NCI-H1092 treated with DMSO at 0.1 percent for 48 hours (cell line): ENCODE data around the gene ERO1B.
"Not testable (repeated sequence)": the region's sequence is repeated elsewhere in the genome, so short reads cannot be mapped to it uniquely, and the experiment has no call there.

Experiments
- DNase-seq: peaks from one replicate; lab custom pipeline; 2025; lab: John Stamatoyannopoulos, UW

Gene ERO1B

DNA sequence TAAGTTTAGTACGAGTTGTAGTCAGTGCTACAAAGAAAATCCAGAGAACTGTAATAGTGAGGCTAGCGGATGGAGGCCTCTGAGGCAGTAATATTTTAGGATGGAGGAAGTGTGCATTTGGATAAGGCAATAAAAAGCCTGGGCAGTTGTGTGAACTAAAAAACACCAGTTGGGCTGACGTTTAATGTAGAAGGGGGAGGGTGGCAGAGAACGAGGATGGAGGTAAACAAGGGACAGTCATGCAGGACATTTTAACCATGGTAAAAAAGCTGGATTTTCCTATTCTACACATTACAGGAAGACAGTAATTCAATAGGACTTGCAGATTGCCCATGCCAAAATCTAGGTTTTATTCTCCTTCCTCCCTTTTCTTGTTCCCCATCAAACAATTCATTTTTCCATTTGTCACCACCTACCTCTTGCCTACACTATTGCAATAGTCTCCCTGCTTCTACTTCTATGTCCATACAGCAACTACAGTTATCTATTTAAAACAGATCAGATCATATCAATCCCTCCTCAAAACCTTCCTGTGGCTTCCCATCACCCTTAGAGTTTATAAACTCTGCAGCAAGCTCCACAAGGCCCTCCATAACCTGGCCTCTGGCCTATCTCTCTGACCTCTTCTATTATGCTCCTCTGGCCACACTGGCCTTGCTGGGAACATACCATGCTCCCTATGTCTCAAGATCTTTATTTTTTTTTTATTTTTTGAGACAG, 27.7 kb downstream of the ERO1B start:
- no peak for DNase-seq

DNA sequence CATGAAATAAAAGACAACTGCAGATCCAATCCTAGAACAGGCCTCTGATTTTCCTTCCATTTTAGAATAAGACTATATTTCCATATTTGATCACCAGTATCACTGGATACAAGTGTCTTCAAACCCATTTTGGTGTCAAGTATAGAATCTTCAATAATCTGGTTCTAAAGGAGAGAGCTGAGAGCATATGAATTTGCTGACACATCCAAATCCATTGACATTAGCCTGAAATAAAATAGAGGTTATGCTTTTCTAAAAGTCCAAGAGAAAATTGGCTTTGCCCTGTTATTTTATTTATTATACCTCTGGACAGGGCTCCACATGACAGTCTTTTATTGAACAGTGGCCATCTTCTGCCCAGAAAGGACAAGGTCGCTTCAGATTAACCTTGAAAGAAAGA, 28.6 kb downstream of the ERO1B start:
- DNase-seq, result no peak

DNA sequence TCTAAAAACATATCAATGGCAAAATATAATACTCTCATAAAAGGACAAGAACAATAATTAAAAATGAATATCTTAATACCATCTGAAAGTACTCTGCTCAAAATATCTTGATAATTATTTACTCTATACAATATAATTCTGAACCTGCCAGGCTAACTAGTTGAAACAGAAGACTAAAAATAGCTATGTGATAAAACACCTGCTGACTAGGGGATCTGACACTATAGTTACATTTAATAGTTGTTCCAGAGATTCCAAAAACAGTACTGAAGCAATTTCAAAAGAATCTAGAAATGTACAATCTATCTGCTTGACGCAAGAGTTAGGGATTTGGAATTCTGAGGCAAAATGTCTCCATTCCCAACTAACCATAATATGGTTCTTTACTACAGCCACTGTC, 30.2 kb downstream of the ERO1B start:
- no peak for DNase-seq

DNA sequence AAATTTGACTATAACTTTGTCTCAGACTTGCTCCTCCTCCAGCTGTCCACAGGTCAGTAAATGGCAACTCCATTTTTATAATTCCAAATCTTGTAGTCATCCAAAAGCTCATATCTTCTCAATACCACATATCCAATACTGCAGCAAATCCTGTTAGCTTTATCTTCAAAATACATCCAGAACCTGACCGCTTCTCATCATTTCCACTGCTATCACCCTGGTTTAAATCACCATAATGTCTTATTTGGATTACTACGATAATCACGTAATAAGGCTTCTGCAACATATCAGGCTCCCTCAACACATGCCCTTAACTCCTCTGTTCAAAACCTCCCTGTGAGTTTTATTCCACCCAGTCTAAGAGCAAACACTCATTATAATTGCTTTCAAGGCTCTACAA, 34.5 kb downstream of the ERO1B start:
- no peak for DNase-seq

DNA sequence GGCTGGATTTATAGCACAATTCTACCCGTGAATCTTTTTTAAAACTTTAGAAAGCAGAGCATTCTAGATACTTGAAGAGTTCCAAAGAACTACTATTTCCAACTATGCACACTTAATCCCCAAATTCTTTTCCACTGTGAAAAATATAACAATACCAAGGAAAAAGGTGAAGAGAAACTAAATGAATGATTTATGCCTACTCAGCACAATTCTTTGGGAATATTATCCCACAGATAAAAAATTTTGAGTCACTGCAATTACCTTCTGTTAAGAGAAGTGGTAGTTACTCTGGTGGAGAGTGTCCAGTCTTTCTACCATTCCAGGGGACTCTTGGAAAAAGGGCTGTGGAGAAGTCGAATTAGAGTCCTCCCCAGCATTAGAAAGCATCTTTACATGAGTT, 39.2 kb downstream of the ERO1B start:
- DNase-seq, result no peak

DNA sequence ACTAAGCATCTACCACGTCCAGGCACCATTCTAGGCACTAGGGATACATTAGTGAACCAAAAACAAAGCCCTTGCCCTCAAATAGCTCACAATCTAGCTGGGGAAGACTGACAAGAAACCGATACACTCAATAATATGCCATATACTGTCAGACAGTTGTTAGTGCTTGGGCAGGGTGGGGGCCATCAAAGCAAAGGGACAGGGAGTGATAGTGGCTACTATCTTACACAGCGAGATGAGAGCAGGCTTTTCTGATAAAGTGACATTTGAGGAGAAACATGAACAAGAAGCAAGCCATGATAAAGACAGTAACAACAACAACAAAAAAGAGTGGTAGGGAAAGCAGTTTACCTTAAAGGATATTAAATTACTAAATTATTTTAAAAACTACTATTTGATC, 41.1 kb downstream of the ERO1B start:
- DNase-seq, result no peak

DNA sequence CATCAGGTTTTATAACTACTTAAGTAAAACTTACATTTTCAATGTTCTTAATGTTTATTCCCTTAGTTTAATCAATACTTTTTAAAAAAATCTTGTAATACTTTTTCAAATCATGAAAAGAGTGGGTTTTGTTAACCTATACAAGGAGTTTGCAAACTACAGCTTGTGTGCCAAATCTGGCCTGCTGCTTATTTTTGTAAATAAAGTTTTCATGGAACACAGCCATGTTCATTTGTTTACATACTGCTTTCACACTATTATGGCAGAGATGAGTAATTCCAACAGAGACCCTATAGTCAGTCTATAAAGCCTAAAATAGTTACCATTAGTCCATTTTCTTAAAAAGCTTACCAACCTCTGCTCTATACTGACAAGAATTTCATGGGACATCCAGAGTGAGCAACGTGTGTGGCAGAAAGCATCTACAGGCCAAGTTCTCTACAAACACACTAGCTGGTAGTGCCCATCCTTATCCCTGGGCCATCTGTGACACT, 42.6 kb downstream of the ERO1B start:
- DNase-seq, result no peak

DNA sequence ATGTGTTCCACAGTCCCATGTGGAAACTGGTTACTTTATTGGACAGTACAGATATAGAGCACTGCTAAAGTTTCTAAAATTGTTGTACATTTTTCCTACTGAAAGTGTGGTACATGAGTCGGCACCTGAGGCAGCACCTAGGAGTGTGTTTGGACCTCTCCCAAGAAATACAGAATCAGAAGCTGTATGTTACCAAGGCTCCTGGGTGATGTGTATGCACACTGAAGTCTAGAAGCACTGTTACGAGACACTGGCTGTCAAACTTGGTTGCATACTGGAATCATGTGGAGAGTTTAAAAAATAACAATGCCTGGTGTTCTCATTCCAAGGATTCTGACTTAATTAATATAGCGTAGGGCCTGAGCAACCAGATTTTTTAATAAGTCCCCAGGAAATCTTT, 46.6 kb downstream of the ERO1B start:
- DNase-seq, result no peak

DNA sequence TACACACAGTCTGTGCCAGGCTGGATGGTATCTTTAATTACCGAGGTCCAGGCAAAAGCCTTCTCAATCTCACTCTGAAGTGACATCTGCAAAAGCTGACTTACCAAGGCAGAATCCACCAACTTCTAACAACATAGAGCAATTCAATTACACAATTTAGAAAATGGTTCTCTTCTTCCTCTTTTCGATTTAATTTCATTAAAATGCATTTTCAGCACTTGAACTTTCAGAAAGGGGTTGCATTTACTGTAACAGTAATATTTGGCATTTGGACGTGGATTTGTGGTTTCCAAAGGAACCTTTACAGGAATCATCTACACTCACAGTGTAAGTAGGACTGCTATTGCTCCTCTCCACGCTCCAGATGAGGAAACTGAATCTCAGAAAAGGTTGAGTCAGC, 53.3 kb downstream of the ERO1B start:
- no peak for DNase-seq

DNA sequence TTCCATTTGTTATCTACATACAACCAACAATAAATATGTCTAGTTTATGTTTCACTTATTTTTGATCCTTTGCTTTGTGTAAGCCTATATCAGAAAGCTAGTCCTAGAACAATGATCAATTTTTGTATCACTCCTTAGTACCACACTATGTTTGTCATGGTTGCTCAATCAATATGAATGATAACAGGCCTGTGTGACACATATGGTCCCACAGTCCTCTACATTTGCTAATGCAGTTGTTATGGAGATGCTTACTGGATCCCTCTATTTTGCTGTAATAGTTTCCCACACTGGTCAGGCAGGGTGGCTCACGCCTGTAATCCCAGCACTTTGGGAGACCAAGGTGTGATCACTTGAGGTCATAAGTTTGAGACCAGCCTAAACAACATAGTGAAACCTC, 59.1 kb downstream of the ERO1B start:
- DNase-seq, result no peak

DNA sequence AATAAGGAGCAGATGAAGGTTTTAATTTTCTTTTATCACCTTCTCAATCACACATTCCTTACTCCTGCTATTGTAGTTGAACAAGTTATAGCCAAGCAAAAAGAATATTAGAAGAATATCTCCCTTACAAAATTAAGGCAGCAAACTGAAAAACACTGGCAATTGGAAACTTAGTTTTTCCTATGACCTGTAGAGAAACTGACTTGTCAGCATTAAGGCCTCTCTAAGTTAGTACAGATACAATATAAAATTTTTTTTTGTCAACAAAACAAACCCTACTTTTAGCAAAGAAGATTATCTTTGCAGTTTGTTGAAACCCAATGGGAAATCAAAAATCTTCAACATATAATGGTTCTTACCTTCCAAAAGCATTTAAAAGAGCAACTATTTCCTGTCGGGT, 61.3 kb downstream of the ERO1B start:
- DNase-seq, result no peak

DNA sequence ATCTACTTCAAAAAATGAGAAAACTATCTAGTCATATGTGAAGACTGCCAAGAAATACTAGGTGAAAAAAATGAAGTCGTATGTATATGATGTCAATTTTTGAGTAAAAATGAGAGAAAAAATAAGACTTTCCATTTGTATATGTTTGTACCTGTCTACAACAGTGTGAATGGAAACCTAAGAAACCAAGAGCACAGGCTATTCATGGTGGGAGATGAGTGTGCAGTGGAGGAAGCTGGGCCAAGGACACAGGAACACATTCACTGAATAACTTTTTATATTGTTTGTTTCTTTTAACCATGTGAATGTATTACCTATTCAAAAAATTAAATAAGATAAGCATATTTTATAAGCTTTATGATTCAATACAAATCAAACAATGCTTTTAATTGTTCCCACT, 67.0 kb downstream of the ERO1B start:
- no peak for DNase-seq

DNA sequence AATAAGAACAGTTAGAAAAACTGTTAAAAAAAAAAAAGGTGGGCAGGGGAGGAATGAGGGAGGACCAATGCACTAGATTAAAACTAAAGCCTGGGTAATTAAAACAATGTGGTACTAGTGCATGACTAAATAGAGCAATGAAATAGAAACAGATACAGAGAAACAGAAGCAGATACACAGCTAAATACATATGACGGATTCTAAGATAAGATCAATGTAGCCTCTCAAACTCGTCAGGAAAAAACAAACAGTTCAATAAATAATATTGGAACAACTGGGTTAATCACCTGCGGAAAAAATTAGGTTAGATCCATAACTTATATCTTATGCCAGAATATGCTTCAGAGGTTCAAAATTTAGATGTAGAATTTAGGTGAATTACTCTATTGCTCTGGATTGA, 68.2 kb downstream of the ERO1B start:
- no peak for DNase-seq

DNA sequence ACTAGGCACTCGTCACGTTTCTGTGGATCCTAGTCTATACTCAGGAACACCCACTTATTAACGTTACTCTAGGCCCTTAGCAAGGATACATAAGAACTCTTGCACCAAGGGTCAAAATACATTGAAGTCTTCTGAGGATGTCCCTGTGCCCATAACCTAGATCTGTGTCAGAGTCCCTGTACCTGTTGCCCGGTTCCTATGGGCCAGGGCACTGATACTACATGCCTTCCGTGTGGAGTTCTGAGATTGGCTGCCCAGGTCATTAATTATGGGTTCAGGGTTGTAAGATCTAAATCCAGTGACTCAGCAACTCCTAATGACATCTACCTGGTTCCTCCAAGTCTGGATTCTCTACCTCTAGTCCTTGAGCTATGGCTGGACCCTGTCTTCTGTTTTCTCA, 69.9 kb downstream of the ERO1B start:
- no peak for DNase-seq

DNA sequence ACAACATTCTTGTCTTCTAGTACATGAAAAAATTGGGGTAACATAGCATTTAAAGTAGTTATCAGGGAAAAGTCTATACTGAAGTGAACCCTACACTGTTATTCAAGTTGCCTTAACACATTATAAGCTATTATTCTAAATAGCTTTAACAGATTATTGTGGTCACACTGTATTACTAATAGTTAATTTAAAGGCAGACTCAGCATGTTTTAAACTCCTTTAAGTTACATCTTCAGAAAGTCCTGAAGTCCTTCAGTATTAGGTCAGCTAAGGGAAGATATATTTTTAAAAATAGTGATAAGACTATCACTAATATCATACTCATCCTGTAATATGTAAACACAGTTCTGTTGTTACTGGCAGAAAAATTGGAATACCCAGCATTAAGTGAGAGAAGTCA, 72.0 kb downstream of the ERO1B start:
- DNase-seq, result no peak

DNA sequence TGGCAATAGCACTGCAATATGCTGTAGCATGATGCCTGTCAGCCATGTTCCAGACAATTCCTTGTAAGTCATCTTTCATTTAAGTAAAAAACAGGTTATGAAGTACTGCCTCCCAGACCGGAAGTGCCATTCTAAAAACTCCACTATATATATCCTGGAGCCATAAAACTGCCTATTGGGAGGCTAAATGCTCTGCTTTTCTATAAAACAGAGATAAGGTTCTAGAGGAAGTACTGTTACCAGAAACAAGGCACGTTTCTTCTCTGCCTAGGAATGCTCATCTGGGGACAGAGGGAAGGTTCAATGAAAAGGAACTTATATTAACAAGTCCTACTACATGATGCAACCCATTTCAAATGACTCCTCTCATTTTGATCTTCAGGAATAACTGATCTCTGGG, 72.6 kb downstream of the ERO1B start:
- DNase-seq, result no peak

DNA sequence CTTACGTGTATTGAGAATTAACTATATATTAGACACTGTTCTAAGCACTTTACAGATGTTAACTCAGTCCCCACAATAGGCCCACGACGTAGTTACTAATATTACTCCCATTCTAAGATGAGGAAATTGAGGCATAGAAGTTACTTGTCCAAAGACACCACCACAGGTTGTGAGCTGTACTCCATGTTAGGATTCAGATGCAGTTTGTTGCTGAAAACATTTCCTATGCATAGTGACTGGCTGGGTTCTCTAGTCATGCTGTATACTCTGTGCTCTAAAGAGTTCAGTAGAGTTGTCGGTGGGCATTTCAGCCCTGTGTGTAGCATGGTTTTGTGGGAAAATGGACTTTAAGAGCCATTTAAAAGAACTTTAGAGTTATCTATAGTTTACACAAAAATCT, 74.2 kb downstream of the ERO1B start:
- DNase-seq, result no peak

DNA sequence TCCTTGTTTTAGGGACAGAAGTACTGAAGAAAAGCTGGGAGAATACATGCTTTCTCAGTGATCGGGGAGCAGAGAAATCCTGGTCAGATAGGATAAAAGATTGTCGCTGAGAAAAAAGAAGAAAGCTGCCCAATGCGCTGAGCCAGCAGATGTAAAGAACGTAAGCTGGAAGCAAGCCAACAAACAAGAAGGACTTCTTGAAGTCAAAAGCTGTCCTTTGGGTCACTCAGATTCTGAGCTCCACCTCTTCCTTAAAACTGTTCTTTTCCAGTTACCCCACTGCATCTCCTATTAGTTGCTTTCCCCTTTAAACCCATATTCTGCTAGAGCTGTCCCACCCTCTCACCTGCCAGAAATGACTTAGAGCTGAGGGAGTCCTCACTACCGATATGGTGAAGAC, 74.6 kb downstream of the ERO1B start:
- no peak for DNase-seq

DNA sequence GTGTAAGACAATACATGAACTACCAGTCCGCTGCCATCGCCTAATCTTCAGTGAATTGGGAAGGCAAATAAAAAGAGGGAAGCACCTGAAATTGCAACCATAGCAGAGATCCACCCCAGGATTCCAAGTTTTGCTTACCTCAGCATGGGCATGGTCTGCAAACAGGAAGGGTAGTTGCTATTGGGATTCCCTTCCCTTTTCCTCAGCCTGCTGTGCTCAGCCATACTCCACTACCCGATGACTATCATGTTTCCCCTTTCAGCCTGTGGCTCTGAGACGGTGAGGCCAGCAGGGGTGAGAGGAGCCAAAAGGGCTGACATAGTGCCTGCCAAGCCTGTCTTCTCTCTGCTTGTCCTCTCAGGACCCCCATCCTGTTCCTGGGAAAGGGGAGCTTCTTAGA, 75.2 kb downstream of the ERO1B start:
- no peak for DNase-seq

DNA sequence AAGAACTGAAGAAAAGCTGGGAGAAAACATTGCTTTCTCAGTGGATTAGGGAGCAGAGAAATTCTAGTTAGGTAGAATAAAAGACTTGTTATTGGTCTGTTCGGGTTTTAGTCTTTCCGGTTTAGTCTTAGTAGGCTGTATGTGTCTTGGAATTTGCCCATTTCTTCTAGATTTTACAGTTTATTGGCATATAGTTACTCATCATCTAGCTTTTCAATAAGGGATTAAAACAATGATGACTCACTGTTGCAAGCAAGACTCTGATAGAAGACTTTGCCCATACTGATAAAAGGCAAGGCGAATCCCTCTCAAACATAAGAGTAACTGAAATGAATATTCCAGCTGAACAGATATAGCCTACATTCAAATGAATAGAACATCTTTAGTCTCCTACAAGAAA, 77.1 kb downstream of the ERO1B start:
- no peak for DNase-seq

DNA sequence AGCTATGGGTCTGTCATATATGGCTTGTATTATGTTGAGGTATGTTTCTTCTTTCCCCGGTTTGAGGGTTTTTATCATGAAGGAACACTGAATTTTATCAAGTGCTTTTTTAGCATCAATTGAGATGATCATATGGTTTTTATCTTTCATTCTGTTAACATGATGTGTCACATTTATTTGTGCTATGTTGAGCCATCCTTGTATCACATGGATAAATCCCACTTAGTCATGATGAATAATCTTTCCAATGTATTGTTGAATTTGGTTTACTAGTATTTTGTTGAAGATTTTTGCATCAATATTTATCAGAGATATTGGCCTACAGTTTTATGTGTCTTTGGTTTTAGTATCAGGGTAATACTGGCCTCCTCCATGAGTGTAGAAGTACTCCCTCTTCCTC, 77.7 kb downstream of the ERO1B start:
- DNase-seq, result no peak

DNA sequence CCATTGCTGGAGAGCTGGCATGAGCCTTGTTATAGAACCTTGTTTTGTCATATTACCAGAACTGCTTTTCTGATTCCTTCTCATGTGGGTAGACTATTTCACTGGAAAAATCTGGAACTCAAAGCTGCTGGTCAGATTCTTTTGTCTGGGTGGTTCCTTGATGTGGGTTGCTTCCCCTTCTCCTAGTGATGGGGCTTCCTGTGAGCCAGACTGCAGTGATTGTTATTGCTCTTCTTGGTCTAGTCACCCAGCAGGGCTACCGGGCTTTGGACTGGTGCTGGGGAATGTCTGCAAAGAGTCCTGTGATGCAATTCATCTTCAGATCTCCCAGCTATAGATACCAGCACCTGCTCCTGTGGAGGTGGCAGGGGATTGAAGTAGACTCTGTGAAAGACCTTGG, 80.0 kb downstream of the ERO1B start:
- DNase-seq, result no peak

DNA sequence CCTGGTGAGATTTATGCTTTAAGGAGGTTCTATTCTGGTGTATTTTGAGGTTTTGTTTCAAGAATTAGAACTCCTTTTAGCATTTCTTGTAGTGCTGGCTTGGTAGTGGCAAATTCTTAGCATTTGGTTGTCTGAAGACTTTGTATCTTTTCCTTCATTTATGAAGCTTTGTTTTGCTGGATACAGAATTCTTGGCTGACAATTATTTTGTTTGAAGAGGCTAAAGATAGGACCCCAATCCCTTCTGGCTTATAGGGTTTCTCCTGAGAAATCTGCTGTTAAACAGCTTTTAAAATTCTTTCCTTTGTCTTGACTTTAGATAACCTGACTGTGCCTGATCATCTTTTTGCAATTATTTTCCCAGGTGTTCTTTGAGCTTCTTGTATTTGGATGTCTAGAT, 80.8 kb downstream of the ERO1B start:
- DNase-seq, result no peak

DNA sequence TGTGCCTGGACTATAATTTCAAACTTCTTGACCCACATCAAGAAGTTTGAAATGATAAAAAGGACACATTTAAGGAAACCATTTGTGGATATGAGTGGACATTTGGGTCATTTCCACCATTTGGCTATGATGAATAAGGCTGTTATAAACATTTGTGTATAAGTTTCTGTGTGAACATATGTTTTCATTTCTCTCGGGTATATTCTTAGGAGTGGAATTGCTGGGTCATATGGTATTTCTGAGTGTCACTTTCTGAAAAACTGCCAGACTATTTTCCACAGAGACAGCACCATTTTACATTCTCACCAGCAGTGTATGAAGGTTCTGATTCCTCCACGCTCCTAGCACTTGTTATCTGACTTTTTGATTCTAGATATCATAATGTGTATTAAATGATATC, 88.6 kb downstream of the ERO1B start:
- DNase-seq, result no peak

DNA sequence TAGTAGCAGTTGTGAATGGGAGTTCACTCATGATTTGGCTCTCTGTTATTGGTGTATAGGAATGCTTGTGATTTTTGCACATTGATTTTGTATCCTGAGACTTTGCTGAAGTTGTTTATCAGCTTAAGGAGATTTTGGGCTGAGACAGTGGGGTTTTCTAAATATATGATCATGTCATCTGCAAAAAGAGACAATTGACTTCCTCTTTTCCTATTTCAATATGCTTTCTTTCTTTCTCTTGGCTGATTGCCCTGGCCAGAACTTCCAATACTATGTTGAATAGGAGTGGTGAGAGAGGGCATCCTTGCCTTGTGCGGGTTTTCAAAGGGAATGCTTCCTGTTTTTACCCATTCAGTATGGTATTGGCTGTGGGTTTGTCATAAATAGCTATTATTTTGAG, 93.7 kb downstream of the ERO1B start:
- not testable (repeated sequence) for DNase-seq
